T1000 (cell line): ENCODE measurements around the gene DDAH1.

Experiments
- DNase-seq: peaks from one replicate; lab custom pipeline; 2025; ENCODE audit warnings: mixed read lengths; lab: John Stamatoyannopoulos, UW

DDAH1 gene

DNA sequence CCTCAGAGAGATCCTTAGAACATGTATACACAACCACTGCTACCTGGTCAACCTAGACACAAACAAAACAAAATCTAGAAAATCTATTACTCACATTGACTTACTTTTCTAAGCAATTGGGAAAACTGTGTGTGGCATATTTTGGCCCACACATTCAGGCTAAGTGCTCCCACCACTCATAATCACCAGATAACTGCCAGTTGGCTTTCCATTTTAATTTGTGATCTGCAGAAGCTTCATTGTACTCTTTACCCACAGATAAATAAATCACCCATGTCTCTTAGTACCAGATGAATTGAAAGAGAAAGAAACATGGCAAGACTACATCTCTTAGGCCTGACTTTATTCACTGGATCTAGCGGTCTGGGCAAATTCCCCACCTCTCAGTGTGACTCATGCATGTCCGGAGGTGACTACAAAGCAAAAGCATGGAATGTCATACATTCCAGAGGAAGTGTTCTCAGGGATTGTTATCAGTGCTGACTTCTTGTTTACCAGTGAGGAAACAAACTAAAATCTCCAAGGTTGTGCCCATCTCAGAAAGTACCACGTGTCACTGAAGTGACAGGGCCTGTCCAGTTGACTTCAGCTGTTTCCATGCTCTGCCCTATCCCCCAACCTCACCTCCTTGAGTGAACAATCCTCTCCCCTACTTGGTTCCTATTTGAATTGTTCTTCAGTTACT lies 136.1 kb downstream of the DDAH1 start:
- peak; percentile 75 for DNase-seq

DNA sequence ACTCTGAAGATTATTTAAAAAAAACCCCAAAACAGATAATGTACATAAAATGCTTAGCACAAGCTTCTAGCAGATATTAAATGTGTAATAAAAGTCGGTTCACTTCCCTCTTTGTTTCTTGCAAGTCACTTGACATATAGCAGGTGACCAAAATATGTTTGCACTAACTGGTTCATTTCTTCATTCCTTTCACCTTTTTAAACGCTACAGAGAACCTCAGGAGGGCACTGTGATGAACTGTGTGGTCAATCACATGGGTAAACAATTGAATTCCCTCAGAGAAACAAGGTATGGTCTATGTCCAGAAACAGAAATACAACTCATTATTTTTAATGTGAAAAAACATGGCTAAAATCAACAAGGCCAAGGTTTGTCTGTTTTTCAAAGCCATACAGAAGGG lies 137.2 kb downstream of the DDAH1 start:
- no peak for DNase-seq

DNA sequence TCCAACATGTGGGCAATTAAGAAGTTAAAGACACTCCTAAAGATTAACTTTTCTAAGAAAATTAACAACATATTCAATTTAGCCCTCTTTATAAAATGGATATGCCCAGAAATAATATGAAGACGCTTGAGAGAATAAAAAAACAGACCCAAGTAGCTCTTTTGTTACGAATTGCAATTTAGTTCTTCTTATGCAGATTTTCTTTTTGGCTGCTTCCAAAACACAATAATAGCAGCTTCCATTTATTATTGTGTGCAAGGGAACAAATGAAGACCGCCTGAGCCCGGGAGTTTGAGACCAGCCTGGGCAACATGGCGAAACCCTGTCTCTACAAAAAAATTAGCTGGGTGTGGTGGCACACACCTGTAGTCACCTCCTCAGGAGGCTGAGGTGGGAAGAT lies 138.1 kb downstream of the DDAH1 start:
- no peak for DNase-seq

DNA sequence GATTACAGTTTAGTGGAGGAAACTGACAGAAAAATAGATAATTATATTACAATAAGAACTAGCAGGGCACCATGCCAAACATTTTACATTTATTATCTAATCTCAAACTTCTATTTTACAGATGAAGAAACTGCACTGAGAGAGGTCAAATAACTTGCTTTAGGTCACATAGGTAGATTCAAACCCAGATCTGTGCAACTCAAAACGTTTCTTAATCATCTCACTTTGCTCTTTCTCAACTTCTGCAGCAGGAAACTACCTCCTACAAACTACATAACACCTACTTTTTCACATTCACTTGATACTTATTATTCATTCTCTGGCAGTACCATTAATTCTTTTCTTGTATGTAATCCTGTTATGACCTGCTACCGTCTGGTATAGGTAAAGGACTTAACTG lies 138.6 kb downstream of the DDAH1 start:
- no peak for DNase-seq

DNA sequence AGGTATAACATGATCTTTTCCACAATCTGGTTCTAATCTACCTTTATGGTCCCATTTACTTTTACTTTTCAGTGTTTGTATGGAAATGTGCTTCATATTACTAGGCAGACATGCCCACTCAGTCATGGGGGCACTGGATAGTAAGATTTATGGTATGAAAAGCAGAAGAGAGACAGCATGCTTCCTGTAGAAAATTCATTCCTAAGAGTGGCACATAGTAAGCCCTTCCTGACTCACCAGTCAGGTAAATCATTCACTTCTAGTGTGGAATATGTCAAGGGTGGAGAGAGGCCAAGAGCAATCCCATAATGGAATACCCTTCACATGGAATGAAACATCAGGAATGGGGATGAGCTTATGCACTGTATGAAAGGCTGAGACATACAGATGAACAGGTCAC lies 139.0 kb downstream of the DDAH1 start:
- DNase-seq: no peak

DNA sequence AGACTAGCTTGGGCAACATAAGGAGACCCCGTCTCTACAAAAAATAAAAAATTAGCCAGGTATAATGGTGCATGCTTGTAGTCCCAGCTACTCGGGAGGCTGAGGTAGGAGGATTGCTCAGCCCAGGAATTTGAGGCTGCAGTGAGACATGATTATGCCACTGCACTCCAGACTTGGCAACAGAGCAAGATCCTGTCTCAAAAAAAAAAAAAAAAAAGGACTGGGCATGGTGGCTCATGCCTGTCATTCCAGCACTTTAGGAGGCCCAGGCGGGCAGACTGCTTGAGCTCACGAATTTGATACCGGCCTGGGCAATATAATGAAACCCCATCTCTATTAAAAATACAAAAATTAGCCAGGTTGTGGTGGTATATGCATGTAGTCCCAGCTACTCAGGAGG lies 141.2 kb downstream of the DDAH1 start:
- no peak for DNase-seq

DNA sequence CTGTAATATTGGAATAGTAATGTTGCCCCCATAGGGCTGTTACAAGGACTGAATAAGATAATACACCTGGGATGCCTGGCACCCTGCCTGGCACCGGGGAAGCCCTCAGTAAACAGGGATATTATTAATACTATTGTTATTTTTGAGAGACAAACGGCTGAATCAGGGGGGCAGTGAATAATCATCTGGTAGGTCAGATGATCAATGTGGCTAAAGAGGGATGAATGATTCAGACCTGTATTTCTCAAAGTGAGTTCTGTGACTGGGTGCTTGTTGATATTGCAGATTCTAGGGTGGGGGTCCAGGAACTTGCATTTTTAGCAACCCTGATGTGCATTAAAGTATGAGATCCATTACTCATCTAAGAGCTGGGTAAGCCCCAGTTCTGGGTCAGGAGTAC lies 142.3 kb downstream of the DDAH1 start:
- no peak for DNase-seq

DNA sequence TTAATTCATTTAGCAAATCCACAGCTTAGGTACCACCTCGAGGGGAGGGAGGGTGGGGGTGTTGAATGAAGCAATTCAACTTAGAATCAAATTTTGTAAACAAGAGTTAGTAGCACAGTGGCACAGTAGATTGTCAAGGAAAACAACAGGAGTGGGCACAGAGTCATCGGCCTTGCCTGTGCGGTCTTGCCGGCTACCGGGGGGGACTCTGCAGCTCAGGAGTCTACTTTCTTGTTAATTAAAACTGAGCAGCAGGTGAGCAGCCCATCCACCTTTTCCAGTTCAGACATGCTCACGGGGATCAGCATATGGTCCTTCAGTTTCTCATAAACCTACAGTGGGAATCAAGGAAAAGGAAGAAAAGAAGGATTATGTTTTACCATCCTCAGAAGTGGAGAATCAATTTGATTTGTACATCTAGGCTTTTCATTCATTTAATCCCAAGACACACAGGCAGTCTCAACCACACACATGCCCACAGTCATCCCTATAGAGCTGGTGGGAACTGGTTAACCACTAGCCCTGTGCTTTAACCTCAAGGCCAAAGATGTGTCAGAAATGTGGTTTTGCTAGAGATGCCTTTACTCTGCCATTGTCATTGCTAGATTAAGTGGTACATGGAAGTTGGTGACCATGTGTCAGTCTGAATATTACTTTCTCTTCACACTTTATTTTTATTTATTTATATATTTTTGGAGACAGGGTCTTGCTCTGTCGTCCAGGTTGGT lies 143.6 kb downstream of the DDAH1 start:
- no peak for DNase-seq

DNA sequence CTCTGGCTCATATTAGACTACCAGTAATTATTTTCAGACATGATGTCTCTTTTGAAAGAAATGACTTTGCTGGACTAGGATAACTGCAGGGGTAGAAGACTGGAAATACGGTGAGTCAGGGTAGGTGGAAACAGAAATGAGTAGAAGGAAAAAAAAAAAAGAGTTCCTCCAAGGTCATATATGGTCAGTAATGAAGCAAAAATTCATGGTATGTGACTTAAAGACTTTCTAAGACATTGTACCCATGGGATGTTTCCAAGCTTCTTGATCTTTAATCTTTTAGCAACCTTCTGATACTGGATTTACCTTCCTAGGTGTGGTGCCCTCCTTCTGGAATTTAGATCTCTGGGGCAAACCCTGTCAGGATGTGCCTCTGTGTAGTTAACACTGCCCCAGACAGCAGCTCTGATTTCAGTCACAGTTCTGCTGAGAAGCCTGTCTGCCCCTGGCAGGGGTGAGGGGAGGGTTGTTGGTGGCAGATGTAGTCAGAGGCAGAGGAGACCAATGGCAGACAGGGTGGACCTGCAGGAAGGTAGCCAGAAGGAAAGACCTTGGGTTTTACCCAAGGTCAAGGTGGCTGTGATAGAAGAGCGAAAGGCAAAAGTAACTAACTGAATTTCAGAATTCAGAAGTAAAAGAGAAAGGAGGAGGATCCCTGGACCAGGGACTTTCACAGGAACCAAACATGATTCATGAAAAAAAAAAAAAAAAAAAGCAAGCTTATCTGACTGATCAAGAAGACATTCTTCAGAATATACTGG lies 144.4 kb downstream of the DDAH1 start:
- no peak for DNase-seq

DNA sequence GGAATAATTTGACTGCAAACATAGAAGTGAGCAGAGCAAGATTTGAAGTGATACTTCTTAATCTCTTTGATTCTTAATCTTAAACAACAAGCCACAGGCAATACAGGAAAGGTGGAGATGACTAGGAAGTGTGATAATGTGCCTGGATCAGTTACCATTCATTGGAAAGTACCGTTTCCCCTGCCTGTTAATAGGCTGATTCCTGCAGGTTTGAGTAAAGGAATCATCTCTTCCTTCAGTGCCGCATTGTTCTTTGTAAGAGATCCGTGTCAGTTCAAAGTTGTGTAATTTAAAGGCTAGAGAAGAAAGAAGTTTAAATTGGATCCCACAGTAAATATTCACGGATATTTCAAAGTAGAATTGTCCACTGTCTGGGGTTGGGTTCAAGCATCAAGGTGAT lies 145.0 kb downstream of the DDAH1 start:
- DNase-seq: no peak

DNA sequence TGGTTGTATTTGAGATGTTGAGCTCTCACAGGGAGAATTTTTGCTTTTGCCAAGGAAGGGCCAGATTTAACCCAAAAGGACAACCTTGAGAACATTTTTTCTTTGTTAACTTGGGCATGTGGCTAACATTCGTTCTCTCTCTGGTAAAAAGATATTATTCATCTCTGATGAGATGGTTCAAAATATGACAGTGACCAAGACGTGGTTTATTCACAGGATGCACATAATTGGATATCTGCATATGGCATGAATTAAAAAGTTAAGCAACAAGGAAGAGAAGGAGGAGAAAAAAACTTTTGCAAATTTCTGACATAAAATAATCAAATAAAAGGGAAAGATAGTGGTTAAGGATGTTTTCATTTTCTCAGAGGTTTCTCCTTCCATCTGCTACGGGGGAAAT lies 145.5 kb downstream of the DDAH1 start:
- DNase-seq: no peak

DNA sequence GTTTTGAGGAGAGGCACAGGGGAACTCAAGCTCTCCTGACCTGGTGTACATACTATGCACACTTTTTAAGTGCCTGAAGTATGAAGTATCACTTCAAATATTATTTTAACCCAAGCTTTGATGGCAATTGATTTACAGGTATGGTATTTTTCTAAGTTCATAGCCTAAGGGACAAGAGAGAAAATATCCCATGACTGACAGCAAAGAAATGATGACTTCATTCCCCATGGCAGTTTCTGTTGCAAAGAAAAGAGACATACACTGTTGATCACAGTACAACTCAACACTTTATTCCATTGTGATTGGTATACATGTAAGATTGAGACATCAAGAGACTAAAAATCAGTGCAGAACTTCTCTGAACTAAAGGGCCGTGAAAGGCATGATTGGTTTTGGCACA lies 146.7 kb downstream of the DDAH1 start:
- DNase-seq: no peak

DNA sequence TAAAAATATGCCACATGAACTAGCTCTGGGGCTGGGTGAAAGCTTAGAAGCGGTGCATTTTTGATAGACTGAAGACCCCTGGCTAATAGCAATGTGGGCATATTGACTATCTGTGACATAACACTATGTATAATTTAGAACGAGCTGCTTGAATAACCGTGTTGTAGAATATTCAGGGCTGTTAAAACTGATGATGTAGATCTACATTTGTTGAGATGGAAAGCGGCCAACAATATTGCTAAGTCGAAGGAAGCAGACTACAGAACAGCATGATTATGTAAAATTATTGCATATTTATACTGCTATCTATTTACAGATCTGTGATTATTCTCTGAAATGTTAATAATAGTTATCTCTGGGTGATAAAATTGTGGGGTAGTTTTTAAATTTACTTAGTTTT lies 147.4 kb downstream of the DDAH1 start:
- DNase-seq: no peak

DNA sequence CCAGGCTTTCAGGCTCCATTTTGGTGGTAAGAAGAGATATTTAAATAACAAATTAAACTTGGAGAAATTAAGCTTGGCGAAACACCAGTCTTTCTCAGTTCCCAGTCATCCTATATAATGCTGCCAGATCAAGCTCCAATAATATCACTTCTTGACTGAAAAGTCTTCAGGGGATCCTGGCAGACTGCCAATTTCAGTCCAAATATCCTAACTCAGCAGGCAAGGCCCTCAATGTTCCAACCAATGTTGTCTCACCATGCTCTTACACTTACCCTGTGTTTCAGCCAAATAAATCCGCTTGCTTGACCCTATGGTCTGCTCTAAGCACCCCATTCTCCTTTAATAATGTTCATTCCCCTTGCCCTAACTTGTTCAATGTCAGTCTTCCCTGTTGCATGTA lies 148.6 kb downstream of the DDAH1 start:
- DNase-seq: no peak

DNA sequence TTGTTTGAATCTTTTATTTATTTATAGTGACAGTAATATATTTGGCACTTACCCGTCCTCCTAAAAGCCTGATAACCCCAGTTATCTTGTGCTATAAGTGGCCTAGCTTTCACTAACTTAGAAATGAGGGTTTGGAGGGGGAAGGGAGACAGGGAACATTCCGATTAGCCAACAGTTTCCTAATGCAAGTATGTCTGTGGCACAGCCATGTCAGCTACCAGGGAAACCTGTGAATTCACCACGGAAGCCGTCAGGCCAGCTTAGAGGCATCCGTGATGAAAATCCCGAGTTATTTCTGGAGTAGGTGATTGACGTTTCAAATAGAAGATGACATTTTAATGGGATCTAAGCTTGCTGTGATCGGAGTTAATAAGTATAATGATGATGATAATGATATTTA lies 149.2 kb downstream of the DDAH1 start:
- no peak for DNase-seq

DNA sequence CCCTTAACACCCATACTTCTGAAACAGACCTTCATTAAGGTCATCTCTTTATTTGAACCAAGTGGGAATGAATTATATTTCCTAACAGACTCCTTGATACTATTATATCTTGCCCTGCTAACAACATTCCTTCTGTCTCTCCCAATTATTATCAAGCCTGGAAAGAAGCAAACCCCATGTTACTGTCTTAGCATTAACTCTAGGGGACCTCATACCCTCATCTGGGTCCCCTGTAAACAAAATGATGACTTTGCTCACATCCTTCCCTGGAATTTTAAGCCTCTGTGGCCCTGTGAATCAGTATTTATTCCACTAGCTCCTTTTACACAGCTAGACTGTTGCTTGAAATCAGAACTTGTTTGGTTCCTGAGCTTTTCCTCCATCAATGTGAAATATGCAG lies 150.2 kb downstream of the DDAH1 start:
- no peak for DNase-seq

DNA sequence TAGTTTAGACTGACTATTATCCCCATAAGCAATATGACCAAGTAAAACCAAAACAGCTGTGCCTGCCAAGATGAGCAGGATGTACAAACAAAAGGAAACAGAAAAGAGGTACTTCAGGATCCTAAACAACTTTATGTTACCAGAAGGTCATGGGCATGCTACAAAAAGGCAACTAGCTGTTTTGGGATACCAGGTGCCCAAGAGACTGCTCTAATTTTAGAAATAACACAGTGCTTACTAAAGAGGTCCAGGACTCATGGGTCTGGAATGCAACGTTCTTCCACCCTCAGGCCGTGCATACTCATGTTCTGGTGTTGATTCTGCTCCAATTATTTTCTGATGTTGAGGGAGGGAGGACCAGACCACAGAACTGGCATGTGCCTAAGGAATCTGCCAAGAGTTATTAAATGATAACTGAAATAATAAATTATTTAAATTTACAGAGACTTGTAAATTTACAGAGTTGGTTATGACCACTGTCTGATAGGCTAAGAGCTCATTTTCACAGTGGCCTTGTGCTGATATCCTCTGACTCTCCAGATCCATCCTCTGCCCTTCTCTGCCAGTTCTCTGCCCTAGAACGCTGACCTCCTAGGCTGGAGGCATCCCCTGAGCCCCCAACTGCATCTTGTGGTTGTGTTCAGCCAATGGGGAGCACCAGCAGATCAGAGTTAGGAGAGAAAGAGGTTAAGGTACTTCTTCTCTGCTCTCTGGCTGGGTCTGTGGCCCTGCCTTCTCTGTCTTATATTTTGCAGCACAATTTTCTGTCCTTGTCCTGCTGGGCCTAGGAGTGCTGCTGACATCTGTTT lies 150.9 kb downstream of the DDAH1 start:
- peak; percentile 68 for DNase-seq

DNA sequence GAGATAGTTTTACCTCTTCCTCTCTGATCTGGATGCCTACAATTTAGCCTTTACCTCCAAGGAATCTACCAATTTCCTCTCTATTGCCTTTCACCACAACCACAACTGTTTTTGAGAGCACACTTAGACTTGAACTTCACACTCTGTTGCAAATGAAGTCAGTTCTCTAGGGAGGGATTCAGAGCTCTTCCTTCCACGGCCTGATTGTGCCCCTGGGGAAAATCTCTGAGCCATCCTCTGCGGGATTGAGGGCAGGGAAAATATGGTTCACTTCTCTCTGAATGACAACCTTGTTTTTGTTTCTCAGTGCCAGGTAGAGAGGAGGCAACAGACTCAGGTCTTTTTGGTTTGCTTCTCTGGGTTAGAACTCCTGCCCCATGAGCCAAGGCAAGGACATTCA lies 153.1 kb downstream of the DDAH1 start:
- DNase-seq: no peak

DNA sequence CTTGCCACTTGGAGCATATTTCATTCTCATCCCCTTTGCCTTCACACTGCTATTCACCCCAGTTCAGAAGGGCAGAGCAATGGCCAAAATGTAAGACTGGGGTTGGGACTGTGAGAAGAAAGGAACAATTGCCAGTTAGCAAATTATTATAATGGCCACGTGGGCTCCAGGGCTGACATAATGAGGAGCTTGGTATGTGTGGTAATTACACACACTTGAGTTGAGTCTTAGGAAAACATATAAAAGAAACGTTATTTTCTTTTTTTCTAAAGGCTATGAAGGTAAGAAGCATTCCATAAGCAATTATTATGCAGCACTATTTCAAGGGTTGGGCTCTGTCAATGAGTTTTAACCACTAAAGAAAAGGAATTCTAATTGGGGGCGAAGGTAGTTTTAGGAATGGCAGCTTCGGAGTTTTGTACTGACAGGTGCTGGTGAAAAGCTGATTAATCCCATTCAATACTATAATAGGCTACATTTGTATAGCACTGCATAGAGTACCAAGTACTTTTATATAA lies 156.1 kb downstream of the DDAH1 start:
- DNase-seq: no peak

DNA sequence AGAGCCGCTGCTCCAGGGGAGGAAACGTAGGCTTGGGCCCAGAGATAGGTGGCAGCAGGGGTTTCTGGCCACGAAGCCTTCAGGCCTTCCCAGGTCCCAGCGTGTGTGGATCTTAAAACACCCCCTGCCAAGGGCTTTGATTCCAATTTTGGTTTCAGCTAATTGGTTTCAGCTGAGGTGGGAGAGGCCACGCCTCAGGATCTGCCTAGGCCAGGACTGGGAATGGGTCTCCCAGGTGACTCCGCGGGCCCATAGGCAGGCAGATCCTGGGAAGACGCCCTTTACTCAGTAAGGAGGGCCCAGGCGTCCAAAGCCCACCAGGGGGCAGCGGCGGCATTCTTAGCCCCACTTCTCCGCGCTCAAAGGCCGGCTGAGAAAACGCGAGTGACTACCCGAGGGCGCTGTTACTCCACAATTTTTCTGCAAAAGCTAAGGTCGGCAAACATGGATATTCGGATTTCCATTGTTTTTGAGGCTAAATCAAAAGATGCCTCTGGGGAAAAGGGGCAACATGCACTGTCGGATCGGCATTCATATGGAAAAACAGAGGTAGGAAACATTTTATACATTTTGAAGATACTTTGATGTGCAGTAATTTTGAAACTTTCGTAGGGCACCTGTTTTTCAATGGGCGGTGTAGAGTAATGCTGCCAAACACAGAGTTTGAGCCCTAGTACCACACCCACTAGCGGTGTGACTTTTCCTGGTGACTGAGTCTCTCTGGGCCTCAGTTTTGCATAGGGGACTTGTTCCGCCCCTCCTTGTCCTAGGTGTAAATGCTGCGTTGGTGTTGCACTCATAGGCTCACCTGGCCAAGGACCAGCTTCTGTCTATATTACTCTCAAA lies 156.7 kb downstream of the DDAH1 start:
- peak; percentile 81 for DNase-seq

DNA sequence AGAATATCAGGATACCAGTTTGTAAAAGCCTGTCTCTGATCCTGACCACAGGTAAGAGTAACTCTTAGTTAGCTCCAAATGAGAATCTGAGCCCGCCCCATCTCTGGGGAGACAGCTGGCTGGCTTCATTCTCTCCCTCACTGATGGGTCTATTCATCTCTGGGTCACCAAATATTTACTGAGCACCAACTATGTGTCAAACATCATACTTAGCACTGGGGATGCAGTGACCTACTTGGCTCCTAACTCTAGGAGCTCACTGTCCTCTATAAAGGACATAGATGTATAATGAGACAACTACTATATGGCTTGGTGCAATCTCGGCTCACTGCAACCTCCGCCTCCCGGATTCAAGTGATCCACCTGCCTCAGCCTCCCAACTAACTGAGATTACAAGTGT lies 158.7 kb downstream of the DDAH1 start:
- no peak for DNase-seq
